Neural cell (in vitro differentiated cells): ENCODE measurements around the gene PREB. TPM values are rescaled to one million over a fixed set of nuclear protein-coding genes. Genes with fewer than 3 reads are reported as not detected.

Experiments
- H2AFZ ChIP-seq: fragments of 200-600, 300-800 bp; sonication (generic), shearing (Covaris generic); 2 replicates; pipeline ENCODE4 v1.6.0; 2014; ENCODE audit warnings: low read depth, mild to moderate bottlenecking, antibody characterized with exemption, low read length, moderate library complexity
- H3F3A ChIP-seq: fragments of 200-600 bp; shearing (Covaris generic); 2 replicates; pipeline ENCODE4 v1.6.1; 2016; ENCODE audit warnings: mild to moderate bottlenecking, moderate library complexity, mixed read lengths, antibody characterized with exemption, low read length; ENCODE audit not compliant: insufficient read depth, poor library complexity, severe bottlenecking
- H3K27ac ChIP-seq: fragments of 200-600, 300-800 bp; sonication (generic), shearing (Covaris generic); 2 replicates; pipeline ENCODE4 v1.5.1; 2014; ENCODE audit warnings: mild to moderate bottlenecking, low read length, moderate library complexity
- H3K27me3 ChIP-seq: fragments of 300-800, 200-600 bp; sonication (generic), shearing (Covaris generic); 2 replicates; pipeline ENCODE4 v1.6.0; 2014; ENCODE audit warnings: mild to moderate bottlenecking, low read depth, low read length, moderate library complexity; ENCODE audit not compliant: insufficient read depth
- H3K36me3 ChIP-seq: fragments of 300-800, 200-600 bp; sonication (generic), shearing (Covaris generic); 2 replicates; pipeline ENCODE4 v1.5.1; 2014; ENCODE audit warnings: mild to moderate bottlenecking, antibody characterized with exemption, low read length, moderate library complexity; ENCODE audit not compliant: insufficient read depth
- H3K4me2 ChIP-seq: fragments of 300-800, 200-600 bp; sonication (generic), shearing (Covaris generic); 2 replicates; pipeline ENCODE4 v1.6.0; 2014; ENCODE audit warnings: mild to moderate bottlenecking, low read length
- H3K4me3 ChIP-seq: fragments of 300-800, 200-600 bp; sonication (generic), shearing (Covaris generic); 2 replicates; pipeline ENCODE4 v1.5.1; 2014; ENCODE audit warnings: mild to moderate bottlenecking, low read length, moderate library complexity
- H3K79me2 ChIP-seq: fragments of 200-600 bp; shearing (Covaris generic); replicated peaks from 2 replicates; pipeline ENCODE4 v1.6.0; 2014; ENCODE audit warnings: mild to moderate bottlenecking, low read length, moderate library complexity; ENCODE audit not compliant: insufficient read depth
- H3K9ac ChIP-seq: fragments of 300-800, 200-600 bp; sonication (generic), shearing (Covaris generic); 2 replicates; pipeline ENCODE4 v1.6.1; 2016; ENCODE audit warnings: mild to moderate bottlenecking, low read length, mixed read lengths
- H3K9me2 ChIP-seq: fragments of 200-600 bp; shearing (Covaris generic); 2 replicates; pipeline ENCODE4 v1.6.1; 2016; ENCODE audit warnings: mild to moderate bottlenecking, low read length, mixed read lengths; ENCODE audit not compliant: insufficient read depth
- H3K9me3 ChIP-seq: fragments of 200-600, 300-800 bp; sonication (generic), shearing (Covaris generic); 2 replicates; pipeline ENCODE4 v1.6.1; 2016; ENCODE audit warnings: mild to moderate bottlenecking, mixed run types, low read length, moderate library complexity, mixed read lengths
- H4K20me1 ChIP-seq: fragments of 200-600 bp; shearing (Covaris generic); 2 replicates; pipeline ENCODE4 v1.6.1; 2016; ENCODE audit warnings: mild to moderate bottlenecking, mixed run types; ENCODE audit not compliant: insufficient read depth
- EP300 ChIP-seq: fragments of 450-650 bp; conservative IDR thresholded peaks from 2 replicates; pipeline ENCODE4 v1.6.1; 2014; ENCODE audit warnings: antibody characterized with exemption, mild to moderate bottlenecking, moderate library complexity; ENCODE audit not compliant: poor library complexity, severe bottlenecking
- EZH2 ChIP-seq: fragments of 200-600, 300-800 bp; shearing (Covaris generic), sonication (generic); IDR thresholded peaks from 2 replicates; pipeline ENCODE4 v1.6.1; 2014; ENCODE audit warnings: antibody characterized with exemption, low read length, borderline replicate concordance, mild to moderate bottlenecking; ENCODE audit not compliant: insufficient read depth, poor library complexity, severe bottlenecking
- MXI1 ChIP-seq: fragments of 450-650 bp; conservative IDR thresholded peaks from 2 replicates; pipeline ENCODE4 v1.6.1; 2014; ENCODE audit warnings: antibody characterized with exemption, mild to moderate bottlenecking; ENCODE audit not compliant: poor library complexity, severe bottlenecking
- POLR2AphosphoS5 ChIP-seq: IDR thresholded peaks from 2 replicates; pipeline ENCODE4 v1.6.1; 2012
- RAD21 ChIP-seq: fragments of 450-650 bp; conservative IDR thresholded peaks from 2 replicates; pipeline ENCODE4 v1.6.1; 2014; ENCODE audit warnings: antibody characterized with exemption, mild to moderate bottlenecking, moderate library complexity
- SMC3 ChIP-seq: fragments of 450-650 bp; conservative IDR thresholded peaks from 2 replicates; pipeline ENCODE4 v1.6.1; 2014; ENCODE audit warnings: antibody characterized with exemption, mild to moderate bottlenecking, moderate library complexity; ENCODE audit not compliant: poor library complexity
- TAF1 ChIP-seq: IDR thresholded peaks from 2 replicates; pipeline ENCODE4 v1.6.1; 2012; ENCODE audit warnings: low read depth
- polyA plus RNA-seq: library from polyadenylated mRNA; depleted of rRNA; stranded (reverse); fragments of >200 nt; gene quantifications from 2 replicates; pipeline ENCODE4 v1.2.3, GENCODE V29; 2014
- TF ChIP-seq, protein P1 (sequence below): fragments of 450-650 bp; IDR thresholded peaks from 2 replicates; pipeline ENCODE4 v1.5.1; 2014; ENCODE audit warnings: antibody characterized with exemption, mild to moderate bottlenecking, moderate library complexity; ENCODE audit not compliant: poor library complexity, severe bottlenecking
- TF ChIP-seq, protein P2 (sequence below): IDR thresholded peaks from 2 replicates; pipeline ENCODE4 v1.6.1; 2012; ENCODE audit warnings: borderline replicate concordance

PREB gene
- polyA plus RNA-seq, 1 donor from 2014 or later = 121 TPM

- Histone ChIP-seq H2AFZ (no peak overlapping the region), H3K36me3 (no peaks in the 10 kb centered on the region), H3K9ac (no peak overlapping the region), H3K27ac (no peak overlapping the region), H3F3A (no peaks in the 10 kb centered on the region), H4K20me1 (no peaks in the 10 kb centered on the region), H3K79me2 (no peaks in the 10 kb centered on the region), H3K9me2 (no peaks in the 10 kb centered on the region), H3K27me3 (no peaks in the 10 kb centered on the region), H3K4me3 (no peak overlapping the region), H3K9me3 (no peaks in the 10 kb centered on the region), H3K4me2 (no peak overlapping the region)
- TF ChIP-seq, protein P1, sequence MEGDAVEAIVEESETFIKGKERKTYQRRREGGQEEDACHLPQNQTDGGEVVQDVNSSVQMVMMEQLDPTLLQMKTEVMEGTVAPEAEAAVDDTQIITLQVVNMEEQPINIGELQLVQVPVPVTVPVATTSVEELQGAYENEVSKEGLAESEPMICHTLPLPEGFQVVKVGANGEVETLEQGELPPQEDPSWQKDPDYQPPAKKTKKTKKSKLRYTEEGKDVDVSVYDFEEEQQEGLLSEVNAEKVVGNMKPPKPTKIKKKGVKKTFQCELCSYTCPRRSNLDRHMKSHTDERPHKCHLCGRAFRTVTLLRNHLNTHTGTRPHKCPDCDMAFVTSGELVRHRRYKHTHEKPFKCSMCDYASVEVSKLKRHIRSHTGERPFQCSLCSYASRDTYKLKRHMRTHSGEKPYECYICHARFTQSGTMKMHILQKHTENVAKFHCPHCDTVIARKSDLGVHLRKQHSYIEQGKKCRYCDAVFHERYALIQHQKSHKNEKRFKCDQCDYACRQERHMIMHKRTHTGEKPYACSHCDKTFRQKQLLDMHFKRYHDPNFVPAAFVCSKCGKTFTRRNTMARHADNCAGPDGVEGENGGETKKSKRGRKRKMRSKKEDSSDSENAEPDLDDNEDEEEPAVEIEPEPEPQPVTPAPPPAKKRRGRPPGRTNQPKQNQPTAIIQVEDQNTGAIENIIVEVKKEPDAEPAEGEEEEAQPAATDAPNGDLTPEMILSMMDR = no peak
- TF ChIP-seq RAD21 (no peak), MXI1 (no peak), SMC3 (no peak), TAF1 (no peak), POLR2AphosphoS5 (no peak), EZH2 (no peak), EP300 (no peak)
- TF ChIP-seq, protein P2, sequence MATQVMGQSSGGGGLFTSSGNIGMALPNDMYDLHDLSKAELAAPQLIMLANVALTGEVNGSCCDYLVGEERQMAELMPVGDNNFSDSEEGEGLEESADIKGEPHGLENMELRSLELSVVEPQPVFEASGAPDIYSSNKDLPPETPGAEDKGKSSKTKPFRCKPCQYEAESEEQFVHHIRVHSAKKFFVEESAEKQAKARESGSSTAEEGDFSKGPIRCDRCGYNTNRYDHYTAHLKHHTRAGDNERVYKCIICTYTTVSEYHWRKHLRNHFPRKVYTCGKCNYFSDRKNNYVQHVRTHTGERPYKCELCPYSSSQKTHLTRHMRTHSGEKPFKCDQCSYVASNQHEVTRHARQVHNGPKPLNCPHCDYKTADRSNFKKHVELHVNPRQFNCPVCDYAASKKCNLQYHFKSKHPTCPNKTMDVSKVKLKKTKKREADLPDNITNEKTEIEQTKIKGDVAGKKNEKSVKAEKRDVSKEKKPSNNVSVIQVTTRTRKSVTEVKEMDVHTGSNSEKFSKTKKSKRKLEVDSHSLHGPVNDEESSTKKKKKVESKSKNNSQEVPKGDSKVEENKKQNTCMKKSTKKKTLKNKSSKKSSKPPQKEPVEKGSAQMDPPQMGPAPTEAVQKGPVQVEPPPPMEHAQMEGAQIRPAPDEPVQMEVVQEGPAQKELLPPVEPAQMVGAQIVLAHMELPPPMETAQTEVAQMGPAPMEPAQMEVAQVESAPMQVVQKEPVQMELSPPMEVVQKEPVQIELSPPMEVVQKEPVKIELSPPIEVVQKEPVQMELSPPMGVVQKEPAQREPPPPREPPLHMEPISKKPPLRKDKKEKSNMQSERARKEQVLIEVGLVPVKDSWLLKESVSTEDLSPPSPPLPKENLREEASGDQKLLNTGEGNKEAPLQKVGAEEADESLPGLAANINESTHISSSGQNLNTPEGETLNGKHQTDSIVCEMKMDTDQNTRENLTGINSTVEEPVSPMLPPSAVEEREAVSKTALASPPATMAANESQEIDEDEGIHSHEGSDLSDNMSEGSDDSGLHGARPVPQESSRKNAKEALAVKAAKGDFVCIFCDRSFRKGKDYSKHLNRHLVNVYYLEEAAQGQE = no peak
Observed at GRCh38 chr2:27182346-27182745, 47.9 kb upstream of the PREB start.

DNA sequence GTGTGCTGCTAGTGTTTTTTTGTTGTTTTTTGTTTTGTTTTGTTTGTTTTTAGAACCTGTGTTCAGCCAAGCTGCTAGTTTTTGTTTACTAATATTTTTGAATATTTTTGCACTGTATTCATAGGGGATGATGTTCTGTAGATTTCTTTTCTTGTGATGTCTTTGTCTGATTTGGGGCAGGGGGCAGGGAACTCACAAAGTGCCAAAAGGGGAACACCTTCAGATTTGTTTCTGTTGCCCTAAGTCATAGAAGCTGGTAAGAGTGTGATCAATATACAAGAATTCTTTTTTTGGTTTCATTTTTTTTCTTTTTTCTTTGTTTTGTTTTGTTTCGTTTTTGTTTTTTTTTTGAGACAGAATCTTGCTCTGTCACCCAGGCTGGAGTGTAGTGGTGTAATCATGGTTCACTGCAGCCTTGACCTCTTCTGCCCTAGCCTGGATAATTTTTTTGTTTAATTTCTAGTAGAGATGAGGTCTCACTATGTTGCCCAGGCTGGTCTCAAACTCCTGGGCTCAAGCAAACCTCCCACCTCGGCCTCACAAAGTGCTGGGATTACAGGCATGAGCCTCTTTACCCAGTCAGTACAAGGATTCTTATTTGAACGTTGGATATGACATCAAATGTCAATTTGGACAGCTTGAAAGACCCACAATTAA lies 45.0 kb upstream of the PREB start:
- H3K36me3 ChIP-seq = no peaks in the 10 kb centered on the region
- H3F3A ChIP-seq = no peaks in the 10 kb centered on the region
- TF ChIP-seq, protein P2 = no peak
- TF ChIP-seq EZH2 (no peak), EP300 (no peak), MXI1 (no peak), POLR2AphosphoS5 (no peak), SMC3 (no peak), TAF1 (no peak), RAD21 (no peak)
- TF ChIP-seq, protein P1 = no peak
- H3K79me2 ChIP-seq = no peaks in the 10 kb centered on the region
- no peaks in the 10 kb centered on the region for H3K9me3 ChIP-seq
- H3K27me3 ChIP-seq = no peaks in the 10 kb centered on the region
- no peak overlapping the region for H2AFZ ChIP-seq
- no peak overlapping the region for H3K9ac ChIP-seq
- no peak overlapping the region for H3K4me3 ChIP-seq
- no peaks in the 10 kb centered on the region for H4K20me1 ChIP-seq
- H3K27ac ChIP-seq = no peak overlapping the region
- no peaks in the 10 kb centered on the region for H3K9me2 ChIP-seq
- no peak overlapping the region for H3K4me2 ChIP-seq
